BJ (cell line): ENCODE data around the gene LATS2. TPM values are rescaled to one million over a fixed set of nuclear protein-coding genes. Genes with fewer than 3 reads are reported as not detected.
"Not testable (repeated sequence)": the region's sequence is repeated elsewhere in the genome, so short reads cannot be mapped to it uniquely, and the experiment has no call there.

Experiments
- CTCF ChIA-PET: fragments of 350-600 bp; formaldehyde crosslinking; extraction: SDS; loops from one replicate; lab custom pipeline; 2021; ENCODE audit warnings: antibody characterized with exemption, inconsistent platforms; lab: Yijun Ruan, JAX
- POLR2A ChIA-PET: fragments of 300-600 bp; sonication (Branson Sonifier 250); formaldehyde crosslinking; extraction: SDS; loops from one replicate; lab custom pipeline; 2021; ENCODE audit warnings: antibody characterized with exemption; lab: Charles Lee
- DNase-seq: peaks from one replicate; pipeline ENCODE4 v3.0.0-alpha.2; 2011; ENCODE audit warnings: low read depth
- H3K27me3 ChIP-seq: 2 replicates; pipeline ENCODE4 v1.6.0; 2011; ENCODE audit warnings: low read length; ENCODE audit not compliant: control insufficient read depth, insufficient read depth
- H3K36me3 ChIP-seq: 2 replicates; pipeline ENCODE4 v1.5.1; 2011; ENCODE audit warnings: low read length; ENCODE audit not compliant: control insufficient read depth, insufficient read depth
- H3K4me3 ChIP-seq: 2 replicates; pipeline ENCODE4 v1.5.1; 2011; ENCODE audit warnings: low read depth, mild to moderate bottlenecking, control low read depth, low read length
- CTCF ChIP-seq: IDR thresholded peaks from 2 replicates; pipeline ENCODE4 v1.5.1; 2011; ENCODE audit warnings: low read depth, mild to moderate bottlenecking, control low read depth, inconsistent platforms, low read length, moderate library complexity; ENCODE audit not compliant: insufficient read depth
- polyA plus RNA-seq: library from polyadenylated mRNA; depleted of rRNA; stranded (reverse); fragments of >200 nt; gene quantifications from 2 replicates; pipeline ENCODE4 v1.2.3, GENCODE V29; 2011

Gene LATS2
- polyA plus RNA-seq, 1 experiment = 20.0 TPM

- H3K27me3 ChIP-seq = no peaks in the 10 kb centered on the region
- no peaks in the 10 kb centered on the region for H3K36me3 ChIP-seq
- TF ChIP-seq CTCF = no peak
- no peak overlapping the region for H3K4me3 ChIP-seq
- POLR2A ChIA-PET = no interaction called here
- CTCF ChIA-PET = no interaction called here
- no peak for DNase-seq
Observed at GRCh38 chr13:20967340-20967739, 94.0 kb downstream of the LATS2 start.

- TF ChIP-seq CTCF = no peak
- DNase-seq = no peak
- no peak overlapping the region for H3K4me3 ChIP-seq
- no peaks in the 10 kb centered on the region for H3K27me3 ChIP-seq
- ChIA-PET CTCF (no interaction called here), POLR2A (no interaction called here)
- H3K36me3 ChIP-seq = no peaks in the 10 kb centered on the region
Observed at GRCh38 chr13:20964904-20965303, 96.5 kb downstream of the LATS2 start.

DNA sequence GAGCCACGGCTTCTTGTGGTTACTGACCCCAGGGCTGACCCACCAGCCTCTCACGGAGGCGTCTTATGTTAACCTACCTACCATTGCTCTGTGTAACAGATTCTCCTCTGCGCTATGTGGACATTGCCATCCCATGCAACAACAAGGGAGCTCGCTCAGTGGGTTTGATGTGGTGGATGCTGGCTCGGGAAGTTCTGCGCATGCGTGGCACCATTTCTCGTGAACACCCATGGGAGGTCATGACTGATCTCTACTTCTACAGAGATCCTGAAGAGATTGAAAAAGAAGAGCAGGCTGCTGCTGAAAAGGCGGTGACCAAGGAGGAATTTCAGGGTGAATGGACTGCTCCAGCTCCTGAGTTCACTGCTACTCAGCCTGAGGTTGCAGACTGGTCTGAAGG, 99.7 kb downstream of the LATS2 start:
- H3K36me3 ChIP-seq, H3K4me3 ChIP-seq, POLR2A ChIA-PET, CTCF ChIA-PET, DNase-seq, H3K27me3 ChIP-seq: not testable (repeated sequence)

DNA sequence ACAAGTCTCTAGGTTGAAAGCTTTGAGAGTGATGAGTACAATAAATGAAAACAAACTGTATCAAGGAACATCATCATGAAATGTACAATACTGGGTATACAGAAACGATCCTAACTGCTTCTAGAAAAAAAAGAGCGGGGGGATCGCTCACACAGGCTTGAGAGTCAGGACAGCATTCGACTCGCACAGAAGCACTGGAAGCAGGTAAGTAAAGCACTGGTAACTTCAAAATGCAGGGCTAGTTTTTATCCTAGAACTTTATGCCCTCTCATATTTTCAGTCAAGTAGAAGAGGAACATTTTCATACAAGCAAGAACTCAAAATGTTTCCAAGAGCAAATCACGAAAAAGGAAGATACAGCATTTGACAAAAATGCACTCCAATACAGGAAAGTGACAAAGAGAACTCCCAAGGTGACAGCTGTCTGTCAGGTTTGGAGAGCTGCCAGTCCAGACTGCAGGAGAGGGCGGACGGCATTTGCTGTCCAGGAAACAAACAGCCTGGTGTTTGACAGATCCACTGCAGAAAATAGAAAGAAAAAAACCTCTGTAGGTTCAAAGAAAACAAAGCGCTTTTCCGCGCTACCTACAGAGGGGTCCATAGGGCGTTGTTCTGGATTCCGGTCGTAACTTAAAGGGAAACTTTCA, 100.6 kb downstream of the LATS2 start:
- DNase-seq = no peak
- Histone ChIP-seq H3K4me3 (no peak overlapping the region), H3K36me3 (no peaks in the 10 kb centered on the region), H3K27me3 (no peaks in the 10 kb centered on the region)
- ChIA-PET CTCF (no interaction called here), POLR2A (no interaction called here)
- no peak for TF ChIP-seq CTCF

DNA sequence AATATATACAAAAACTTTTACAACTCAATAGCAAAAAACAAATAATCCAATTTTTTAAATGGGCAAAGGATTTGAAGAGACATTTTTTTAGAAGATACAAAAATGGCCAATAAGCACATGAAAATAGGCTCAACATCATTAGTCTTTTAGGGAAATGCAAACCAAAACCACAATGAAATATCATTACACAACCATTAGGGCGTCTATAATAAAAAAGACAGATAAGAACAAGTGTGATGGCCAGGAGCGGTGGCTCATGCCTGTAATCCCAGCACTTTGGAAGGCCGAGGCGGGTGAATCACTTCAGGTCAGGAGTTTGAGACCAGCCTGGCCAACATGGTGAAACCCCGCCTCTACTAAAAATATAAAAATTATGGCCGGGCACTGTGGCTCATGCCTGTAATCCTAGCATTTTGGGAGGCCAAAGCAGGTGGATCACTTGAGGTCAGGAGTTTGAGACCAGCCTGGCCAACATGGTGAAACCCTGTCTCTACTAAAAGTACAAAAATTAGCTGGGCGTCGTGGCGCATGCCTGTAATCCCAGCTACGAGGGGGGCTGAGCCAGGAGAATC, 104.3 kb downstream of the LATS2 start:
- CTCF ChIA-PET, H3K4me3 ChIP-seq, H3K36me3 ChIP-seq, DNase-seq, POLR2A ChIA-PET, H3K27me3 ChIP-seq: not testable (repeated sequence)

DNA sequence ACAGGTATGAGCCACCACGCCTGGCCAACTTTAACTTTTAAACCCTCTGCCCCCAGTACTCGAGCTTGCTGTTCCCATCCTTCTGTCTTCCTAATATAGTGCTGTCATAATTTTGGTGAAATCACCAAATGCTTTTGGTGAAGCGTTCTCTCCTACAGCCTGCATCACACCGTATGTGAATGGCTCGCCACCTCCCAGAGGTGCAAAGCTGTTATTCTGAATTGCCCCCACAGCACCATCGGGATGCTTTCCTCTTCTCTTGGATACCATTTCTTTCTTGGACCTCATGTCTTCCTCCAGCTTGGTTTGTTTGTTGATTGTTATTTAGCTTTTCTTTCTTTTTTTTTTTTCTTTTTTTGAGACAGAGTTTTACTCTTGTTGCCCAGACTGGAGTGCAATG, 105.9 kb downstream of the LATS2 start:
- no peaks in the 10 kb centered on the region for H3K36me3 ChIP-seq
- DNase-seq = no peak
- no peaks in the 10 kb centered on the region; the same call in 1 of the 2 replicates for H3K27me3 ChIP-seq
- CTCF ChIA-PET = interaction anchor here (0.6 kb wide), 1 partner anchor 108 kb away, joined by 3 read pairs; no protein-coding TSS in a partner anchor
- TF ChIP-seq CTCF = no peak
- POLR2A ChIA-PET = no interaction called here
- H3K4me3 ChIP-seq = no peak overlapping the region
